Left ventricle myocardium inferior (tissue), 1 donor: ENCODE data around the gene PDE6A. TPM values are rescaled to one million over a fixed set of nuclear protein-coding genes. Genes with fewer than 3 reads are reported as not detected.

ENCODE experiments used
- DNase-seq: peaks from one replicate; pipeline ENCODE4 v3.0.0-alpha.2; 2020
- H3K27ac ChIP-seq: fragments of 200-600 bp; replicated peaks from 2 replicates; pipeline ENCODE4 v1.8.0; 2021
- H3K27me3 ChIP-seq: fragments of 200-600 bp; 2 replicates; pipeline ENCODE4 v1.8.0; 2021; ENCODE audit warnings: low read depth
- H3K36me3 ChIP-seq: fragments of 200-600 bp; 2 replicates; pipeline ENCODE4 v1.8.0; 2021
- H3K4me1 ChIP-seq: fragments of 200-600 bp; 2 replicates; pipeline ENCODE4 v1.8.0; 2021
- H3K4me3 ChIP-seq: fragments of 200-600 bp; 2 replicates; pipeline ENCODE4 v1.8.0; 2021; ENCODE audit warnings: mild to moderate bottlenecking, moderate library complexity
- H3K9me3 ChIP-seq: fragments of 200-600 bp; replicated peaks from 2 replicates; pipeline ENCODE4 v1.8.0; 2021
- CTCF ChIP-seq: fragments of 200-600 bp; IDR thresholded peaks from 2 replicates; pipeline ENCODE4 v1.8.0; 2021; ENCODE audit warnings: antibody characterized with exemption, mild to moderate bottlenecking, borderline replicate concordance
- intact Hi-C: fragments of 100-400 bp; cut with micrococcal nuclease; formaldehyde crosslinking; loops from one replicate; pipeline ENCODE4 v1.11.0; 2022
- total RNA-seq: library from RNA; stranded (reverse); fragmentation: NEBNext Ultra II Directional; extraction: Animal tissue kit (Norgen Biotek cat#: 25700); gene quantifications from one replicate; pipeline ENCODE4 v1.2.1, GENCODE V29; 2021
- donor health status: DM: no; HTN: yes; CAD: no; lungs with severe emphysema.

PDE6A gene
- total RNA-seq, 1 donor from 2014 or later, result 0.22 TPM

GRCh38 chr5:149871471-149871870 lies 73.1 kb downstream of the PDE6A start:
- H3K27ac ChIP-seq, result no peak overlapping the region
- H3K36me3 ChIP-seq, result no peaks in the 10 kb centered on the region
- intact Hi-C loops, result no loop called here

GRCh38 chr5:149870697-149871096 lies 73.9 kb downstream of the PDE6A start:
- Histone ChIP-seq H3K36me3 (no peaks in the 10 kb centered on the region), H3K9me3 (no peaks in the 10 kb centered on the region), H3K27ac (no peak overlapping the region), H3K4me1 (peaks cover 17% of the 10 kb centered on the region), H3K27me3 (no peaks in the 10 kb centered on the region), H3K4me3 (no peak overlapping the region)
- intact Hi-C loops, result no loop called here
- TF ChIP-seq CTCF, result no peak
- DNase-seq, result no peak

More at GRCh38 chr5:149871471-149871870, 73.1 kb downstream of the PDE6A start:
- DNase-seq, result no peak
- no peak for TF ChIP-seq CTCF
- Histone ChIP-seq H3K4me1 (peaks cover 17% of the 10 kb centered on the region), H3K27me3 (no peaks in the 10 kb centered on the region), H3K9me3 (no peaks in the 10 kb centered on the region), H3K4me3 (no peak overlapping the region)

GRCh38 chr5:149870232-149870631 lies 74.4 kb downstream of the PDE6A start:
- Histone ChIP-seq H3K36me3 (no peaks in the 10 kb centered on the region), H3K4me3 (no peak overlapping the region), H3K9me3 (no peaks in the 10 kb centered on the region), H3K4me1 (peaks cover 17% of the 10 kb centered on the region), H3K27ac (no peak overlapping the region), H3K27me3 (no peaks in the 10 kb centered on the region)
- no peak for TF ChIP-seq CTCF
- intact Hi-C loops, result no loop called here
- no peak for DNase-seq

GRCh38 chr5:149869411-149869821 lies 75.2 kb downstream of the PDE6A start:
- no peak for DNase-seq
- H3K4me3 ChIP-seq, result no peak overlapping the region
- intact Hi-C loops, result no loop called here
- no peak overlapping the region for H3K27ac ChIP-seq
- H3K27me3 ChIP-seq, result no peaks in the 10 kb centered on the region
- no peaks in the 10 kb centered on the region for H3K36me3 ChIP-seq
- TF ChIP-seq CTCF, result no peak
- peaks cover 17% of the 10 kb centered on the region for H3K4me1 ChIP-seq
- no peaks in the 10 kb centered on the region for H3K9me3 ChIP-seq

- intact Hi-C loops, result no loop called here
- Histone ChIP-seq H3K4me1 (no peaks in the 10 kb centered on the region), H3K27me3 (no peaks in the 10 kb centered on the region), H3K9me3 (no peaks in the 10 kb centered on the region), H3K4me3 (no peak overlapping the region), H3K36me3 (no peaks in the 10 kb centered on the region), H3K27ac (no peak overlapping the region)
- no peak for TF ChIP-seq CTCF
- DNase-seq, result no peak
Measured at GRCh38 chr5:149865746-149866145, 78.8 kb downstream of the PDE6A start.

GRCh38 chr5:149863830-149864229 lies 80.8 kb downstream of the PDE6A start:
- intact Hi-C loops, result no loop called here
- Histone ChIP-seq H3K9me3 (no peaks in the 10 kb centered on the region), H3K27ac (no peak overlapping the region), H3K4me3 (no peak overlapping the region), H3K36me3 (no peaks in the 10 kb centered on the region), H3K4me1 (no peaks in the 10 kb centered on the region), H3K27me3 (no peaks in the 10 kb centered on the region)
- TF ChIP-seq CTCF, result no peak
- no peak for DNase-seq
